Measurements from ENCODE around the gene MRPL4. TPM values are rescaled to one million over a fixed set of nuclear protein-coding genes. Genes with fewer than 3 reads are reported as not detected.
"Not testable (repeated sequence)": the region's sequence is repeated elsewhere in the genome, so short reads cannot be mapped to it uniquely, and the experiment has no call there.

MRPL4 gene
- polyA plus RNA-seq, 2 donors = 25.7 to 71.6 TPM

DNA sequence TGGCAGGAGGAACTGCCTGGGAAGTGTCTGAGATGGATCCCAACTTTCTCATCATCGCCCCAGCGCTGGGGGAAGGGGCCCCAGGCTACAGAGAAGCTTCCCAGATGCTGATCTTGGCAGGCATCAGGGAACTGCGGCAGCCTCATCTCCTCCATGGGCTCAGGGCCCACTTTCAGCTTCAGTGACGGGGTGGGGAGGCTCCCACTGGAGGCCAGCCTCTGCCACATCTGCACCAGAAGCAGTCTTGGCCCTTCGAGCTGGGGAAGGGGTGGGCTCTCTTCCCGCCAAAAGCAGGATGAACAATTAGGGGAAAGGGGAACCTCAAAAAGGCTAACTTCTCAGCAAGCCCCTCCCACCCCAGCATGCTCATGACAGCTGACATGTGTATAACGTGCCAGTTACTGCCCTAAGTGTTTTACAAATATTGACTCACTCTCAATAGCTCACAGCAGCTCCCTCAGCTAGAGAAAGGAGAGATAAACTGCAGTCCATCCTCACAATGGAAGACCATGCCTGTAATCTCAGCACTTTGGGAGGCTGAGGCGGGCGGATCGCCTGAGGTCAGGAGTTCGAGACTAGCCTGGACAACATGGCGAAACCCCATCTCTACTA is 13.7 kb upstream of the MRPL4 start:
- Histone ChIP-seq H3K27ac (ENCODE audit: low read depth in 2 of 2, low read length in 1 of 2) (peak overlapping the region in 1 of 2 donors; percentile 53), H3K4me3 (ENCODE audit: low read depth in 1 of 2, low read length in 2 of 2) (no peak overlapping the region), H3K36me3 (ENCODE audit: control insufficient read depth in 2 of 2, insufficient read depth in 2 of 2, low read length in 1 of 2) (no peaks in the 10 kb centered on the region), H3K4me1 (ENCODE audit: control insufficient read depth in 2 of 2, insufficient read depth in 2 of 2, low read length in 1 of 2) (no peaks in the 10 kb centered on the region), H3K27me3 (ENCODE audit: control insufficient read depth in 1 of 2, insufficient read depth in 2 of 2, low read length in 2 of 2) (no peaks in the 10 kb centered on the region), H3K9me3 (ENCODE audit: control insufficient read depth in 2 of 2, insufficient read depth in 1 of 2, low read depth in 1 of 2, low read length in 1 of 2) (no peaks in the 10 kb centered on the region)
- 56 to 59% methylated on average over 12 of the region's 12 CpGs for WGBS, 2 donors

DNA sequence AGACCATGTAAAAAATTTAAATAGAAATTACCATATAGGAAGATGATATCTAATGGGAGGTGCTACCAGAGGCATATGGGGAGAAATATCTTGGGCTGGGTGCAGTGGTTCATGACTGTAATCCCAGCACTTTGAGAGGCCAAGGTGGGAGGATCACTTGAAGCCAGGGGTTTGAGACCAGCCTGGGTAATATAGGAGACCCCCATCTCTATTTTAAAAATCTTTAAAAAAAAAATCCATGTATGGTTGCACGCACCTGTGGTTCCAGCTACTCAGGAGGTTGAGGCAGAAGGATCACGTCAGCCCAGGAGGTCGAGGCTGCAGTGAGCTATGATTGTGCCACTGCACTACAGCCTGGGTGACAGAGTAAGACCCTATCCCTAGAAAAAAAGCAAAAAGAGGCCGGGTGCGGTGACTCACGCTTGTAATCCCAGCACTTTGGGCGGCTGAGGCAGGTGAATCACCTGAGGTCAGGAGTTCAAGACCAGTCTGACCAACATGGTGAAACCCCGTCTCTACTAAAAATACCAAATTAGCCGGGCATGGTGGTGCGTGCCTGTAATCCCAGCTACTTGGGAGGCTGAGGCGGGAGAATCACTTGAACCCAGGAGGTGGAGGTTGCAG is 10.1 kb upstream of the MRPL4 start:
- WGBS, 2 donors = 87 to 88% methylated on average over 11 of the region's 11 CpGs
- not testable (repeated sequence) for H3K4me1 ChIP-seq (ENCODE audit: control insufficient read depth in 2 of 2, insufficient read depth in 2 of 2, low read length in 1 of 2); H3K27ac ChIP-seq (ENCODE audit: low read depth in 2 of 2, low read length in 1 of 2); H3K36me3 ChIP-seq (ENCODE audit: control insufficient read depth in 2 of 2, insufficient read depth in 2 of 2, low read length in 1 of 2); H3K27me3 ChIP-seq (ENCODE audit: control insufficient read depth in 1 of 2, insufficient read depth in 2 of 2, low read length in 2 of 2); H3K9me3 ChIP-seq (ENCODE audit: control insufficient read depth in 2 of 2, insufficient read depth in 1 of 2, low read depth in 1 of 2, low read length in 1 of 2); H3K4me3 ChIP-seq (ENCODE audit: low read depth in 1 of 2, low read length in 2 of 2)

DNA sequence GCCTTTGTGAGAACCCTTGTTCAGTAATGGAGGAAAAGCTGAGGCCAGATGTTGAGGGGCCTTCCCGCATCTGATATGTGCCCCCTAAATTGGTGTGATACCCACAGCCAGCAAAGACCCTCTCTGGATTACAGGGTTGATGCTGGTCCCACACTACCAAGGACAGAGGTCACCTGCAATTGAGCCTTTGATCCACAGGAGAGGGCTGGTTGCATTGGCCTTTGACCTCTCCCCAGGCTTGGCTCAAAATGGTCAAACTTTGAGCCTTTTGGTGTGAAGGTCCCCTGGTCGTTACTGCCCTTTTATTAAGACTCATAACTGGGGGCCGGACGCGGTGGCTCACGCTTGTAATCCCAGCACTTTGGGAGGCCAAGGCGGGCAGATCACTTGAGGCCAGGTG is 8.4 kb upstream of the MRPL4 start:
- Histone ChIP-seq H3K27me3 (ENCODE audit: control insufficient read depth in 1 of 2, insufficient read depth in 2 of 2, low read length in 2 of 2) (no peaks in the 10 kb centered on the region), H3K36me3 (ENCODE audit: control insufficient read depth in 2 of 2, insufficient read depth in 2 of 2, low read length in 1 of 2) (no peaks in the 10 kb centered on the region), H3K27ac (ENCODE audit: low read depth in 2 of 2, low read length in 1 of 2) (no peak overlapping the region), H3K4me1 (ENCODE audit: control insufficient read depth in 2 of 2, insufficient read depth in 2 of 2, low read length in 1 of 2) (no peaks in the 10 kb centered on the region), H3K9me3 (ENCODE audit: control insufficient read depth in 2 of 2, insufficient read depth in 1 of 2, low read depth in 1 of 2, low read length in 1 of 2) (no peaks in the 10 kb centered on the region), H3K4me3 (ENCODE audit: low read depth in 1 of 2, low read length in 2 of 2) (no peak overlapping the region)
- 93 to 94% methylated on average over 7 of the region's 7 CpGs for WGBS, 2 donors

DNA sequence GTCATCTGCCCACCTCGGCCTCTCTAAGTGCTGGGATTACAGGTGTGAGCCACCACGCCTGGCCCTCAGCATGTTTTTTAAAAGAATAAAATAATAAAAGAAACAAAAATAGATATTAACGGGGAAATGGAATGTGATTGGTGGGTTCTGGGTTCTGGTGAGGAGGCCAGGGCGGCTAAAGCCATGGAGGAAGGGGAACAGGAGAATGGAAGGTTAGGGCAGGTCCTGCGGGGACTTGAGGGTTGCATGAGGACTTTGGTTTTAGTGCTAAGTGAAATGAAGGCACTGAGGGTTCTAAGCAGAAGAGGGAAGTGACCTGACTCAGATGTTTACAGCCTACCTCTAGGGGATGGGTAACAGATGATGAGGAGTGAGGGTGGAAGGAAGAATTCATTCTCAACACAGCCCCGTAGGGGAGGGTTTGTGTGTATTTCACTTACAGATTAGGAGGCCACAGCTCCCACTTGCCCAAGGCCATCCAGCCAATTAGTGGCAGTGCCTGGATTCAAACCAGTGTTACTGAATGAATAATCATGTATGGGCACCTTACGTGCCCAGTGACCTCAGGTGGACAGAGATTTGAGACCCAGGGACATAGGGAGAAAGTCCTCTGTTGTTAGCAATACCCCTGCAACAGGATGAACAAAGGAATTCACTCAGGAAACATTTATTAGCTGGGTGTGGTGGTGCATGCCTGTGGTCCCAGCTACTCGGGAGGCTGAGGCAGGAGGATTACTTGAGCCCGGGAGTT is 6.7 kb upstream of the MRPL4 start:
- 75 to 84% methylated on average over 9 of the region's 9 CpGs for WGBS, 2 donors
- H3K27me3 ChIP-seq (ENCODE audit: control insufficient read depth in 1 of 2, insufficient read depth in 2 of 2, low read length in 2 of 2) = no peaks in the 10 kb centered on the region

DNA sequence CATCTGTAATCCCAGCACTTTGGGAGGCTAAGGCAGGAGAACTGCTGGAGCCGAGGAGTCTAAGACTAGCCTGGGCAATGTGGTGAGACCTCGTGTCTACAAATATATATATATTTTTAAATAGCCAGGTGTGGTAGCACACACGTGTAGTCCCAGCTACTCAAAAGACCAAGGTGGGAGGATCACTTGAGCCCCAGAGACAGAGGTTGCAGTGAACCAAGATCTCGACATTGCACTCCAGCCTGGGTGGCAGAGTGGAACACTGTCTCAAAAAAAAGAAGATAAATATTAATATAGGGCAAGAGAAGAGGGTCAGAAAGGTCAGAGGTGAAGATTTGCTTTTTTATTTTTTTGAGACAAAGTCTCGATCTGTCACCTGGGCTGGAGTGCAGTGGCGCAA is 5.5 kb upstream of the MRPL4 start:
- Histone ChIP-seq H3K36me3 (ENCODE audit: control insufficient read depth in 2 of 2, insufficient read depth in 2 of 2, low read length in 1 of 2) (no peaks in the 10 kb centered on the region), H3K4me3 (ENCODE audit: low read depth in 1 of 2, low read length in 2 of 2) (no peak overlapping the region), H3K27me3 (ENCODE audit: control insufficient read depth in 1 of 2, insufficient read depth in 2 of 2, low read length in 2 of 2) (no peaks in the 10 kb centered on the region), H3K27ac (ENCODE audit: low read depth in 2 of 2, low read length in 1 of 2) (no peak overlapping the region), H3K4me1 (ENCODE audit: control insufficient read depth in 2 of 2, insufficient read depth in 2 of 2, low read length in 1 of 2) (no peaks in the 10 kb centered on the region), H3K9me3 (ENCODE audit: control insufficient read depth in 2 of 2, insufficient read depth in 1 of 2, low read depth in 1 of 2, low read length in 1 of 2) (no peaks in the 10 kb centered on the region)
- 82 to 83% methylated on average over 6 of the region's 6 CpGs for WGBS, 2 donors

More for the DNA sequence above, 6.7 kb upstream of the MRPL4 start:
- no peak overlapping the region for H3K4me3 ChIP-seq (ENCODE audit: low read depth in 1 of 2, low read length in 2 of 2)
- H3K36me3 ChIP-seq (ENCODE audit: control insufficient read depth in 2 of 2, insufficient read depth in 2 of 2, low read length in 1 of 2) = no peaks in the 10 kb centered on the region
- H3K9me3 ChIP-seq (ENCODE audit: control insufficient read depth in 2 of 2, insufficient read depth in 1 of 2, low read depth in 1 of 2, low read length in 1 of 2) = no peaks in the 10 kb centered on the region
- no peak overlapping the region for H3K27ac ChIP-seq (ENCODE audit: low read depth in 2 of 2, low read length in 1 of 2)
- H3K4me1 ChIP-seq (ENCODE audit: control insufficient read depth in 2 of 2, insufficient read depth in 2 of 2, low read length in 1 of 2) = no peaks in the 10 kb centered on the region

DNA sequence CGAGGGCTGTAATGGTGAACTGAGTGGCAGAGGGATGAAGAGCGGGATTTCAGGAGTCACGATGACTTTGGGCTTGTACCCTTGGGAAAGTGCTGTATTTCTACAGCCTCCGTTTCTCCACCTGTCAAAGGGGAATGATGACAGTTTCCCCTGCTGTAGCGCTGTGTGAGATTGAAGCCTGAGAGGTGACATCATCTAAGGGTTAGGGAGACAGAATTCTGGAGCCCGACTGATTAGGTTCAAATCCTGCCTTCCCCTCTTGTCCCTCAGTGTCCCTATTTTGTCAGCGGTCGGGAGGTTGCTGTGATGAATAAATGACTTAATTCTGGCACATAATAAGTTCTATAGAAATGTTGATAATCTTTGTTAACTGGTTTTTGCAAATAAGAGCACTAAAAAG is 693 bp downstream of the MRPL4 start:
- no peaks in the 10 kb centered on the region for H3K27me3 ChIP-seq (ENCODE audit: control insufficient read depth in 1 of 2, insufficient read depth in 2 of 2, low read length in 2 of 2)
- peak overlapping the region; percentile 87 to 89 for H3K4me3 ChIP-seq (ENCODE audit: low read depth in 1 of 2, low read length in 2 of 2)
- WGBS, 2 donors = 21 to 25% methylated on average over 8 of the region's 8 CpGs
- H3K27ac ChIP-seq (ENCODE audit: low read depth in 2 of 2, low read length in 1 of 2) = peak overlapping the region; percentile 73 to 92
- H3K36me3 ChIP-seq (ENCODE audit: control insufficient read depth in 2 of 2, insufficient read depth in 2 of 2, low read length in 1 of 2) = peaks cover 16 to 22% of the 10 kb centered on the region in 2 donors
- H3K4me1 ChIP-seq (ENCODE audit: control insufficient read depth in 2 of 2, insufficient read depth in 2 of 2, low read length in 1 of 2) = no peaks in the 10 kb centered on the region
- H3K9me3 ChIP-seq (ENCODE audit: control insufficient read depth in 2 of 2, insufficient read depth in 1 of 2, low read depth in 1 of 2, low read length in 1 of 2) = no peaks in the 10 kb centered on the region

DNA sequence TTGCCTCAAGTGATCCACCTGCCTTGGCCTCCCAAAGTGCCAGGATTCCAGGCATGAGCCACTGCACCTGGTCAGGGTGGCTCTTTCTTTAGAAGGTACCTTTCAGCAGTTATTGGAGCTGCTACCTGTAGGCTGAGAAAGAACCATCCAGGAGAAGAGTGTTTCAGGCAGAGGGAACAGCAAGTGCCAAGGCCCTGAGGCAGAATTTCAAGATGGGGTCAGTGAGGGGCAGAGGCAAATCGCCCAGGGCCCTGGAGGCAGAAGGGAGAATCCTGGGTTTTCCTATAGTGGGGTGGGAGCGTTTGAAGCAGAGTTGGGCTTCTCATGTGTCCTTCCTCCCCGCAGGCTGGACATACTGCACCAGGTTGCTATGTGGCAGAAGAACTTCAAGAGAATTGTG is 2.2 kb downstream of the MRPL4 start:
- Histone ChIP-seq H3K4me1 (ENCODE audit: control insufficient read depth in 2 of 2, insufficient read depth in 2 of 2, low read length in 1 of 2) (no peaks in the 10 kb centered on the region), H3K27ac (ENCODE audit: low read depth in 2 of 2, low read length in 1 of 2) (no peak overlapping the region), H3K36me3 (ENCODE audit: control insufficient read depth in 2 of 2, insufficient read depth in 2 of 2, low read length in 1 of 2) (peaks cover 16 to 30% of the 10 kb centered on the region in 2 donors), H3K9me3 (ENCODE audit: control insufficient read depth in 2 of 2, insufficient read depth in 1 of 2, low read depth in 1 of 2, low read length in 1 of 2) (no peaks in the 10 kb centered on the region), H3K27me3 (ENCODE audit: control insufficient read depth in 1 of 2, insufficient read depth in 2 of 2, low read length in 2 of 2) (no peaks in the 10 kb centered on the region), H3K4me3 (ENCODE audit: low read depth in 1 of 2, low read length in 2 of 2) (no peak overlapping the region)
- WGBS, 2 donors = 95 to 98% methylated on average over 3 of the region's 3 CpGs

DNA sequence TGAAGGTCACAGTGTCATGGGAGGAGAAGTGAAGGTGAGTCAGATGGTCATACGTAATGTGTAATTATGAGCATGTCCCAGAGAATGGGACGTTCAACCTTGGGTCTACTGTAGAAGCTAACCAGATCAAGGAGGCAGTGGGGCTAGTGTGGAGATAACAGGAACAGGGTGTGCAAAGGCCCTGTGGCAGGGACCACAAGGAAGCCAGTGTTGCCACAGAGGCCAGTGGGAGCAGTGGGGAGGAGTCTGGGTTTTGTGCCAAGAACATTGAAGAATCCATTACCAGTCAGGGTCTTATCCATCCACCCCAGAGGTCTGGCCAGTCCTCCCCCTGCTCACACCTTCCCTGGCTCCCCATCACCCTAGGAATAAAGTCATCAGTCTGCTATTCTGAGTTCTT is 3.3 kb downstream of the MRPL4 start:
- H3K4me1 ChIP-seq (ENCODE audit: control insufficient read depth in 2 of 2, insufficient read depth in 2 of 2, low read length in 1 of 2) = peaks cover 0 to 4% of the 10 kb centered on the region in 2 donors
- 84 to 92% methylated on average over 2 of the region's 2 CpGs for WGBS, 2 donors
- peaks cover 16 to 30% of the 10 kb centered on the region in 2 donors for H3K36me3 ChIP-seq (ENCODE audit: control insufficient read depth in 2 of 2, insufficient read depth in 2 of 2, low read length in 1 of 2)
- H3K27me3 ChIP-seq (ENCODE audit: control insufficient read depth in 1 of 2, insufficient read depth in 2 of 2, low read length in 2 of 2) = no peaks in the 10 kb centered on the region
- H3K9me3 ChIP-seq (ENCODE audit: control insufficient read depth in 2 of 2, insufficient read depth in 1 of 2, low read depth in 1 of 2, low read length in 1 of 2) = no peaks in the 10 kb centered on the region
- no peak overlapping the region for H3K27ac ChIP-seq (ENCODE audit: low read depth in 2 of 2, low read length in 1 of 2)
- no peak overlapping the region for H3K4me3 ChIP-seq (ENCODE audit: low read depth in 1 of 2, low read length in 2 of 2)

DNA sequence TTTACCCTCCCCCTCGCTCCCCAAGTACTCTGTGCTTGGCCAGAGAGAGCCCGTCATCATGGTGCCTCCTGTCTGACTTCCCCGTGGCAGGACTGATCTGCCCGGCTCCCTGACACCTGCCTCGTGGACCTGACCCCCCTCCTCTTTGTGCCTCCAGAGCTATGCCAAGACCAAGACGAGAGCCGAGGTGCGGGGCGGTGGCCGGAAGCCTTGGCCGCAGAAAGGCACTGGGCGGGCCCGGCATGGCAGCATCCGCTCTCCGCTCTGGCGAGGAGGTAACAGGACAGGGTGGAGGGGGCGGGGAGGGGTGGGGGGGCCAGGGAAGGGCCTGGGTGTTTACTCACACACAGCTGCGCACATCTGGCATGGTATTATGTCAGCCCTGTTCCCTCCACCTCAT is 4.5 kb downstream of the MRPL4 start:
- H3K4me3 ChIP-seq (ENCODE audit: low read depth in 1 of 2, low read length in 2 of 2) = no peak overlapping the region
- H3K27ac ChIP-seq (ENCODE audit: low read depth in 2 of 2, low read length in 1 of 2) = no peak overlapping the region
- whole genome bisulfite sequencing, 2 donors = 82 to 85% methylated on average over 16 to 18 of the region's 18 CpGs
- H3K4me1 ChIP-seq (ENCODE audit: control insufficient read depth in 2 of 2, insufficient read depth in 2 of 2, low read length in 1 of 2) = peaks cover 0 to 4% of the 10 kb centered on the region in 2 donors
- H3K36me3 ChIP-seq (ENCODE audit: control insufficient read depth in 2 of 2, insufficient read depth in 2 of 2, low read length in 1 of 2) = peaks cover 16 to 30% of the 10 kb centered on the region in 2 donors
- H3K9me3 ChIP-seq (ENCODE audit: control insufficient read depth in 2 of 2, insufficient read depth in 1 of 2, low read depth in 1 of 2, low read length in 1 of 2) = no peaks in the 10 kb centered on the region
- H3K27me3 ChIP-seq (ENCODE audit: control insufficient read depth in 1 of 2, insufficient read depth in 2 of 2, low read length in 2 of 2) = no peaks in the 10 kb centered on the region

Measured in esophagus (tissue), 2 donors.